ENCODE measurements around the gene UROC1. TPM values are rescaled to one million over a fixed set of nuclear protein-coding genes. Genes with fewer than 3 reads are reported as not detected.

UROC1 gene
- total RNA-seq, 1 donor from 2014 or later, result not detected

- Mint-ChIP-seq H3K4me3 (no peak overlapping the region), H3K4me1 (no peaks in the 10 kb centered on the region), H3K9me3 (peaks cover 3% of the 10 kb centered on the region), H3K27ac (no peak overlapping the region), H3K27me3 (peaks cover 4% of the 10 kb centered on the region), H3K36me3 (ENCODE audit: low read depth) (no peaks in the 10 kb centered on the region)
- TF ChIP-seq CTCF (IDR thresholded peaks at IDR 0.05), result no peak
- DNase-seq, result no peak
- ChIA-PET POLR2A (no interaction called here), CTCF (no interaction called here)
- intact Hi-C loops (cut with micrococcal nuclease), result no loop called here
- no peak for ATAC-seq (ENCODE audit: low read depth)
These were observed 39.3 kb upstream of the UROC1 start for GRCh38 chr3:126556637-126557414.

GRCh38 chr3:126555795-126556636 is 38.4 kb upstream of the UROC1 start:
- ATAC-seq (ENCODE audit: low read depth) (no peak), DNase-seq (no peak)
- ChIA-PET POLR2A (no interaction called here), CTCF (no interaction called here)
- intact Hi-C loops (cut with micrococcal nuclease), result no loop called here
- Mint-ChIP-seq H3K4me3 (no peak overlapping the region), H3K27ac (no peak overlapping the region), H3K4me1 (no peaks in the 10 kb centered on the region), H3K36me3 (ENCODE audit: low read depth) (no peaks in the 10 kb centered on the region), H3K27me3 (peaks cover 6% of the 10 kb centered on the region), H3K9me3 (no peaks in the 10 kb centered on the region)
- TF ChIP-seq CTCF (IDR thresholded peaks at IDR 0.05), result no peak

- POLR2A ChIA-PET, result no interaction called here
- ATAC-seq (ENCODE audit: low read depth) (no peak), DNase-seq (peak; percentile 6)
- H3K36me3 Mint-ChIP-seq (ENCODE audit: low read depth), result no peaks in the 10 kb centered on the region
- peaks cover 13% of the 10 kb centered on the region for H3K27me3 Mint-ChIP-seq
- no peak overlapping the region for H3K27ac Mint-ChIP-seq
- H3K4me1 Mint-ChIP-seq, result no peaks in the 10 kb centered on the region
- no peak for TF ChIP-seq CTCF (IDR thresholded peaks at IDR 0.05)
- CTCF ChIA-PET, result no interaction called here
- no peak overlapping the region for H3K4me3 Mint-ChIP-seq
- intact Hi-C loops (cut with micrococcal nuclease), result no loop called here
- no peaks in the 10 kb centered on the region for H3K9me3 Mint-ChIP-seq
These were observed 37.3 kb upstream of the UROC1 start for GRCh38 chr3:126554560-126555525.

- ChIA-PET CTCF (no interaction called here), POLR2A (no interaction called here)
- intact Hi-C loops (cut with micrococcal nuclease), result no loop called here
- DNase-seq, result no peak
- Mint-ChIP-seq H3K27ac (no peak overlapping the region), H3K9me3 (no peaks in the 10 kb centered on the region), H3K4me1 (no peaks in the 10 kb centered on the region), H3K27me3 (peaks cover 10% of the 10 kb centered on the region), H3K36me3 (ENCODE audit: low read depth) (no peaks in the 10 kb centered on the region), H3K4me3 (no peak overlapping the region)
- ATAC-seq (ENCODE audit: low read depth), result no peak
- no peak for TF ChIP-seq CTCF (IDR thresholded peaks at IDR 0.05)
These were observed 35.9 kb upstream of the UROC1 start for GRCh38 chr3:126553284-126554084.
